GM19193 (cell line): Measurements from ENCODE around the gene FARP1.

Experiments used
- POLR2A ChIP-seq: IDR thresholded peaks from 4 replicates; pipeline ENCODE4 v1.6.1; 2011; ENCODE audit not compliant: insufficient read depth, insufficient read length; ENCODE audit errors: extremely low read depth

FARP1 gene

DNA sequence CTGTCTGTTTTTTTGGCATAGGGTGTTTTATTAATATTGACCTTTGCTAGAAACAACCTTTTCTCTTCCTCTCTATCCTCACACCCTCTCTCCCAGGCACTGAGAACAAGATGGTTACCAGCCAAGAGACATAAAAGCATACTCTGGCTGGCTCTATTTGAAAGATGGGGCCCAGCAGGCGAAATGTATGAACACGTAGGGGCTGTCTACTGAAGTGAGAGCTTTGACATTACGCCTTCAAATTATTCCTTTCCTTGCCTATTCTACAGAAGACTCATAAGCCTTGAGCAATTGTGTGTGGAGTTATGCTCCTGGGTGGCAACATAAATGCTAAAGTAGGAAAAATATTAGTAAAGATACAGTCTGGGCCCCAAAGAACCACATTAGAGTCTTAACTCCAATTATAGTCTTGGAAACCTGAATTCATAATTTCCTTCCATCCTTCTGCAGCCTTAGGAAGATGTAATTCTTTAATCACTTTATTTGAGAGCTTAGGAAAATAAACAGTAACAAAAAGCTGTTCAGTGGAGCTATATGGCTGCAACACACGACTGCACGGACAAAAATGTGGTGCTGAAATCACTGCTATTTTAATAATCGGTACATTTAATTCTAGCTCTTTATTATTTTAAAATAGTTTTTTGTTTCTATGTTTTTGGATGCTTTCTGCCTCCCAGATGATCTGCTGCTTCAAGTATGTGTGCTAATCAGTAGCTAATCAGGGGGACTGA is 156.5 kb downstream of the FARP1 start:
- TF ChIP-seq POLR2A, result no peak

- no peak for TF ChIP-seq POLR2A
These were observed 157.1 kb downstream of the FARP1 start for GRCh38 chr13:98299966-98300350.

- TF ChIP-seq POLR2A, result no peak
These were observed 158.2 kb downstream of the FARP1 start for GRCh38 chr13:98300956-98301641.

DNA sequence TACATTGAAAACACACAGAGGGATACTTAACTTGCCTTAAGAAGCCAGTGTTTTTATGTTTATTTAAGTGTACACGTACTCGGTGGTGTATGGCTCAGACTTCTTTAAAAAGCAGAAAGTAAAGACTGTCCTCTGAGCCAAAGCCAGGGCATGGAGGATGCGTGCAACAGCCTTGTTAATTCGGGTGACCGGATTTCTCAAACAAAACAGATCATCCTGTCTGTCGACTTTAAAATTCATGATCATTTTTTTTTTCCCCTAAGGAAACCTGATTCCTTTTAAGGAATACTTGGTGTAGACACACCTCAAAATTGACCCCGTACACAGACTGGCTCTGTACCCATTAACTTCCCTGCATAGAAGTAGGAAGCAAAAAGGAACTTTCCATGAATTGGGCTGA is 158.8 kb downstream of the FARP1 start:
- TF ChIP-seq POLR2A, result no peak

DNA sequence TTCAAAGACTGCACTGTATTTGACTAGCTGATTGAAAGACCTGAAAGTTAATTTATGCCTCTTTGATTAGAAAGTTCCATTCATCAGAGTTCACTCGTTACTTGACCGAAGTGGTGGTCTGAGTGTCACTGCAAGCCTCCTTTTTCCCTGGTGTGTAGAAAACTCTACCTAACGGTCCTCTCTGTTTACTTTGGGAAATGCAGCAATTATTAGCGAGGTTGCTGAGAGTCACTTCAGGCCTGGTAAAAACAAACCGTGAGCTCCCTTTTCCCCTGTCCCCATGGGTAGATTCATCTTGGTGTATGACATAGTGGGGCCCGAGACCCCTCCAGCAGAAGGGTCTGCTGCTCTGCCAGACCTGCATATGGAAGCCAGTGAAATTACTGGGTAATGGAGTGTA is 161.0 kb downstream of the FARP1 start:
- TF ChIP-seq POLR2A, result no peak

GRCh38 chr13:98305670-98306069 is 162.8 kb downstream of the FARP1 start:
- TF ChIP-seq POLR2A, result no peak

- TF ChIP-seq POLR2A, result no peak
These were observed 164.7 kb downstream of the FARP1 start for GRCh38 chr13:98307463-98308085.

- TF ChIP-seq POLR2A, result no peak
These were observed 165.4 kb downstream of the FARP1 start for GRCh38 chr13:98308086-98308911.

GRCh38 chr13:98309569-98310335 is 166.9 kb downstream of the FARP1 start:
- no peak for TF ChIP-seq POLR2A

- no peak for TF ChIP-seq POLR2A
These were observed 167.7 kb downstream of the FARP1 start for GRCh38 chr13:98310485-98311199.

DNA sequence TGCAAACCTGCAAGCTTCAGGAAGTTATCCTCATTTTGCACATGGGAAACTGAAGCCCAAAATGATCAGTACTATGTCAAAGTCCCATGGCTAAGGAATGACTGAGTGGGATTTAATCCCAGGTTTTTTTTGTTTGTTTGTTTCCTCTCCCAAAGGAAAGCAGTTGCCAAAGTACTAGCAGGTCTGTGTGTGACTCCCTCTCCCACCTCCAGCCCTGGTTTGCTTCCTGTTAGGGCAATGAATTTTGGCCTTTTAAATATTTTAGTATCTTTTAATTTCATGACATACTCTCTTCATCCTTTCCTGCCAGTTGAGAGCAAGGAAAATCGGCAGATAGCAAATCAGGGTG is 168.3 kb downstream of the FARP1 start:
- TF ChIP-seq POLR2A, result no peak

DNA sequence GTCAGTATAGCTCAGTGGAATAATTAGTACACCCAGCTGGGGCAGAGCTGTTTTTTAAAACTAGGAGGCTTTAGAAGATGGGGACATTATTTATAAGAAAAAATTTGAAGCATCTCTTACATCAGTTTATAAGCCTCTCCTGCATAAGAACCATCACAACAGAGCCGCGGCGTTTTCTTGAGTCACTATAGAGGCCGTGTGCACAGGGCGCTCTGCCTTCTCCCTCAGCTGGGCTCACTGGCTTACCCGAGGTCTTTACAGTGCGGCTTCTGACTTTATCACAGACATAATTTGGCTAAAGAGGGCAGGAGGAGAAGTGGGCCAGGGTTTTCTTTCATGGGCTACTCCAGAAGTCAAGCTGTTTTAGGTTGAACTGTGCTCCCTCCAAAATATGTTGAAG is 169.7 kb downstream of the FARP1 start:
- TF ChIP-seq POLR2A, result no peak

GRCh38 chr13:98313023-98313921 is 170.4 kb downstream of the FARP1 start:
- TF ChIP-seq POLR2A, result no peak
